ENCODE measurements around the gene PROX2.

The PROX2 gene

DNA sequence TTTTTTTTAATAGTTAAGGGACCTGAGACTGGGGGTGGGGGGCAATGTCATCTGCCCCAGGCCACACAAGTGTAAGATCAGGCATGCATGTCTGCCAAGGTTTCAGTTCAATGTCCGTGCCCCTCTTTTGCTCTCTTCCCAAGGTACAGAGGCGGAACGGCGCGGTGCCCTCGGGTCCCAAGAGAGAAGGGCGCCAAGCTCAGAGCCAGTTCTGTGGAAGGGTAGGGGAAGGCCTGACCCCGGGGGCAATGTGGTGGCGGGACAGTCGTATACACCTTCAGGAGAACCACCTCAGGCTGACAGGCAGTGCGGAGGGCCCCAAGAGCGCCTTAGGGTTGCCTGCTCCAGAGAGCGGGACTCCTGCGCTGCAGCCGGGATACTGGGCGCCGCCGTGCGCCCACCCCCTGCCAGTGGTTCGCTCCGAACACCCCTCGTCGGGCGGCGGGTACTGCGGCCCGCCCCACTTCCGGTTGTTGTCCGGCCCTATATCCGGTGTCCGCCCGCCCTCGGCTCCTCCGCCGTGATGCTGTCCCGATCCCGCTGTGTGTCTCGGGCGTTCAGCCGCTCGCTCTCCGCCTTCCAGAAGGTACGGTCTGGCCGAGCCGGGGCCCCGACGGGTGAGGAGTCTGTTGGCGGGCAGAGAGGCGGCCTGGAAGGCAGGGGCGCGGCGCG is 5.6 kb upstream of the PROX2 start, which contains the start of gene DLST:
TSS of gene DLST (plus strand) at position 486 of the 672 bp plus-strand sequence. CDS start at position 524, 38 bp downstream.
- peak; percentile 77 for DNase-seq (ENCODE audit: low read depth)

DNA sequence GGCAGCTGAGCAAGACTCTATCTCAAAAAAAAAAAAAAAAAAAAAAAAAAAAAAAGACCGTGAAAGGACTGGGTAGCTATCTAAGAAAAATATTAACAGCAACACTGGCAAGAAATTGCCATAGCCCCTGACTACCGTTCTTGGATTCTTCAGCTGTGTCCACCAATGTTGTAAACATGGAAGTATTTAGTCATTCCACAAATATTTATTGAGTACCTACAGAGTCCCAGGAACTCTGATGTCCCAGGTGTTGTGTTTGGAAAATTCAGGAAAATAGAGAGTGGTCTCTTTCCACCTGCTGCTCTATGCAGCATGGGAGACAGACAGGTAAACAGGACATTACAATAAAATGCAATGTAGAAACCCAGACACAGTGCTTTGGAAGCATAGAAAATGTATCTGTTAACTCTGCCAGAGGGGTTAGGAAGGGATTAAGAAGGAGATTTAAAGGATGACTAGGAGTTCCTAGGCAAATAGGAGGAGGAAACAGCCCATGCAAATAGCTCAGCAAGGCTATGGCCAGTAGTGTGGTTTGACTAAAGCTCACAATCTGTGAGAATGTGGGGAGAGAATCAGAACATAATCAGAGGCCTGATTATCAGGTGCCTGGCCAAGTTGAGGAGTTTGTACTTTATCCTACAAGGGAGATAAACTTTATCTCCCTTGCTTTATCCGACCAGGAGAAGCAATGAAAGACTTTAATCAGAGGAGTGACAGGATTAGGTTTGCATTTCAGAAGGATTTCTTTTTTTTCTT is 3.7 kb upstream of the PROX2 start:
- no peak for DNase-seq (ENCODE audit: low read depth)

DNA sequence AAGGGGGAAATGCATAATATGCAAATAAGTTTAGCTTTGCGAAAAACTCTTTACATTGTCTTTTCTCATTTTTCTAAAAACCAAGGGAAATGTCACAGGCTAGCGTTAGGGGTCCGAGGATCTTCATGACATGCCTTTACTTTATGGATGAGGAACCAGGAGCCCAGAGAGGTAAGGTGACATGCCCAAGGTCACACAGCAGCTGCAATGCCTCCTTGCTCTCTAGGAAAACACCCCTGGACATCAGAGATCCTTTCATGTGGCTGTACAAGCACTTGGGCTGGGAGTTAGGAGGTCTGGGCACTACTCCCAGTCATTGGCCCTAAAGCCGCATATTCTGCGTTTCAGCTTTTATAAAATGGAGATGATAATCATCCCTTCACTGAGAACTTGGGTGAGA is 741 bp downstream of the PROX2 start:
- DNase-seq (ENCODE audit: low read depth): no peak

DNA sequence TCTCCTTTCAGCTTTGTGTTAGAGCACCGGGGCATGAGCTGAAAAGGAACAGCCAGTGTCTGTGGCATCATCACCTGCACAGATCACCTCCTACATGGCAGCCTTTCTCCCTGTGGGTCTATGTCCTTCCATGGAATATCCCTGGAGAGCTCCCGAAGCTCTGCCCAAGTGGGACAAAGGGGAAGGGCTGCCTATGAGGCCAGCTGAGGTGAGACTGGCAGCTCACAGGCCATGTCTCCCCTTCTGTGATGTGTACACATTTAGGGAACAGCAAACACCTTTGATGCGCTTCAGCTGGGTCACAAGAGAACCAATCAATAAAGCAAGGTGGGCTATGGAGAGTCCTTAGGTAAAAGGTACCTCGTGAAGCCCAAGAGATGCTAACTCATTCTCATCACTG is 4.1 kb downstream of the PROX2 start:
- no peak for DNase-seq (ENCODE audit: low read depth)

DNA sequence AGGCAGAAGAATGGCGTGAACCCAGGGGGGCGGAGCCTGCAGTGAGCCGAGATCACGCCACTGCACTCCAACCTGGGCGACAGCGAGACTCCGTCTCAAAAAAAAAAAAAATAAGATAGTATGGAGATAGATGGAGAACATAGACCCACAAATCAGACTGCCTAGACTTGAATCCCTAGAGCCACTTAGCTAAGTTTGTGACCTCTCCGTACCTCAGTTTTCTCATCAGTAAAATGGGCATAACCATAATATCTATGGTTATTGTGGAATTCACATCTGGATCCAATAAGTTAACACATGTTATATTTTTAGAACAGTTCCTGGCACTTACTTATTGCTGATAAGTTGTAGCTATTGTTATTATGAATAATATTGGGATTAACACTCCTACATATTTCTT is 7.2 kb downstream of the PROX2 start:
- DNase-seq (ENCODE audit: low read depth): no peak

DNA sequence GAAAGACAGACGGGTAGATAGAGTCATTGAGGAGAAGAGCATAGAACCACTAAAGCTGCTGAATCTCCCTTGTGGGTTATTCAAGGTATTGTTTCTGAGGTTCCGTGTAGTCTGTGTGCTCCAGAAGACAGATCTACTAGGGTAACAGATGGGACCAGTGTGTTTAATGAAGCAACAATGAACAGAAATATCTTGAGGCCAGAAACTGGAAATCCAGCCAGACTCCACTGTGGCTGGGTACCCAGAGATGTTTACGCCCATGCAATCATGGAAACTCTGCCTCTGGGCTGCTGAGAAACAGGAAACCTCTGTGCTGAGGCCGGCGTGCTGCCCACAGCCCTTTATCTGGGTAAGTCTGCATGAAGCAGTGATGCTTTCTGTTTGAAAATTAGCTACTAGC is 8.3 kb downstream of the PROX2 start:
- DNase-seq (ENCODE audit: low read depth): peak; percentile 21

DNA sequence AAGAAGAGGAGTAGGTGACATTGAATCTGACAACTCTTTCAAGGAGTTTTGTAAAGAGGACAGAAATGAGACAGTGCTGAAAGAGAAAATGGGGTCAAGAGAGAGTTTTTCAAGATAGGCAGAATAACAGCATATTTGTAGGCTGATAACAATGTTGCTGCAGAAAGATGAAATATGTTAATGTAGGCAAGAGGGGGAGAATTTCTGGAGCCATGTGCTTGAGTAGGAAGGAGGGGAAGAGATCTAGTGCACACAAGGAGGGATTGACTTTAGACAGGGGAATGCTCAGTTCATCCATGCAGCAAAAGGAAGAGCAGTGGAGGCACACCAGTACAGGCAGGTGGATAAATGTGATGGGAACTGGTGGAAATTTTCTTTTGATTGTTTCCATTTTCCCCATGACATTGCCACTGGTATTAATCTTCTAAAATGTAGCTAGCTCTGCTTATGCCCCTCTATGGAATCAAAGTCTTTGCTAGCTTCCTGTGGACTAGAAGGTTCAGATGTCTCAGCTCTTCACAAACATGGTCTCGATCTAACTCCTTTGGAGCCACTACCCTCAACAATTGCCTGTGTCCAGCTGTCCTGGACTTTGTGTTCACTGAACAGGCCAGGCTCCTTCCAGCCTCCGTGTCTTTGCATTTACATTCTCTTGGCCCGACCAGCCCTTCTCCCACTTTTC is 9.1 kb downstream of the PROX2 start:
- no peak for DNase-seq (ENCODE audit: low read depth)

DNA sequence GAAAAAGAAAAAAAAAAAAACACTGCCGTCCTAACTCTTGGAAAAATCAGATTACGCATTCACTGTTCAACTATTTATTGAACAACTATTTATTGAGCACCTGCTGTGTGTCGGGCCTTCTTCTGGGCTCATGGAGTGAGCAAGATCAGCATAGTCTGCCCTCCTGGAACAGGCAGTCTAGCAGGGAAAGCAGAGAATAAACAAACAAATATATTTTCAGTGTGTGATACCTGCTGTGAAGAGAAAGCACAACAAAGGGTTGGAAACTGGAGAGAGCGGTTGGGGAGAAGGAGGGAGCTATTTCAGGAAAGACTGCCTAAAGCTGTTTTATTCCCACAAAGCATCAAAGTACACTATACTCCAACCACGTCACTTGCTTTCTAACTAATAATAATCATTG is 10.8 kb downstream of the PROX2 start:
- DNase-seq (ENCODE audit: low read depth): no peak

DNA sequence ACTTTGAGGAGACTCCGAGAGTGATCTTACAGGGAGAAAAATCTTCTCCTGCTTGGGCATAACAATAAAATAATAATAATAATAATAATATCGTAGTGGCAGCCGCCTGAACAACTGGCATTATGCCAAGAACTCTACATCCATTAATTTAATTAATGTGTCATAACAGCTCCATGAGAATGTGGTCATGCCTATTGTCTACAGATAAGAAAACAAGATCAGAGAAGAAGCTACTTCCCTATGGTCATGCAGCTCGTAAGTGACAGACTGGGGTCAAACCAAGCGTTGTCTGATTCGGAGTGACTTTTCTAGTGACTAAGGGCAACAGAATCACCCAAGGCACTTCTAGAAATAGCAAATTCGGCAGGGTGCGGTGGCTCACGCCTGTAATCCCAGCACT is 11.7 kb downstream of the PROX2 start:
- no peak for DNase-seq (ENCODE audit: low read depth)

DNA sequence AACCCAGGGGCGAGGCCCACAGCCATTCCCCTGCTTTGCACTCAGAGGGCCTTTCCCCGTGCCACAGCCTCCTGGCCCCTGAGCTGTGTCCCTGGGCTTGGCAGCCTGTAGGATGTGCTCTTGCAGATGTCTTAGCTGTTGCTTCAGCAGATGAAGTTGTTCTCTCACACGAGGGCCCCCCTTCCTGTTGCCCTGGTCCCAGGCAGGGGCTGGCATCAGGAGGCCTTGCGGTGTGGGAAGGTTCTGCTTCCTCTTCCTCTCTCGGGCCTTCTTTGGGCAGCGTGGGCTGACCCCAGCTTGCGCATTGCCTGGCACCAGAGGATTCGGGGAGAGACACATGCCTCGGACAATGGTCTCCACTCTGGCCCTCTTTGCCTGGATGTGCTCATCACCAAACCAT is 12.7 kb downstream of the PROX2 start:
- DNase-seq (ENCODE audit: low read depth): no peak

DNA sequence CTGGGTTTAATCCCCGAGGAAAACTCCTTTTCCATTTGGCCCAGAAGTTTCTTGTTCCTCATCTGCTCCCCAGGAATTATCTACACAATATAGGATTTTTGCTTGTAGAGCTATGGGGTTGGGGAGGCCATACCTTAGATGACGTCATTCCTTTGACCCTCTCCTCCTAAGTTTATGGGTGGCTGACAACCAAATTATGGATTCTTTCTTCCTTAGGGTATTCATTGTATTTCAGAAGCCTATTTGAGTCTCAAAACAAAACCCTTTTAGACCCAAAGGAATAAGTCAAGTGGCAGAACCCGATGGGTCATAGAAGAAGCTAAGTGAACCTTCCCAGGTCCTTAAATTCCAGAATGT is 14.2 kb downstream of the PROX2 start:
- no peak for DNase-seq (ENCODE audit: low read depth)

DNA sequence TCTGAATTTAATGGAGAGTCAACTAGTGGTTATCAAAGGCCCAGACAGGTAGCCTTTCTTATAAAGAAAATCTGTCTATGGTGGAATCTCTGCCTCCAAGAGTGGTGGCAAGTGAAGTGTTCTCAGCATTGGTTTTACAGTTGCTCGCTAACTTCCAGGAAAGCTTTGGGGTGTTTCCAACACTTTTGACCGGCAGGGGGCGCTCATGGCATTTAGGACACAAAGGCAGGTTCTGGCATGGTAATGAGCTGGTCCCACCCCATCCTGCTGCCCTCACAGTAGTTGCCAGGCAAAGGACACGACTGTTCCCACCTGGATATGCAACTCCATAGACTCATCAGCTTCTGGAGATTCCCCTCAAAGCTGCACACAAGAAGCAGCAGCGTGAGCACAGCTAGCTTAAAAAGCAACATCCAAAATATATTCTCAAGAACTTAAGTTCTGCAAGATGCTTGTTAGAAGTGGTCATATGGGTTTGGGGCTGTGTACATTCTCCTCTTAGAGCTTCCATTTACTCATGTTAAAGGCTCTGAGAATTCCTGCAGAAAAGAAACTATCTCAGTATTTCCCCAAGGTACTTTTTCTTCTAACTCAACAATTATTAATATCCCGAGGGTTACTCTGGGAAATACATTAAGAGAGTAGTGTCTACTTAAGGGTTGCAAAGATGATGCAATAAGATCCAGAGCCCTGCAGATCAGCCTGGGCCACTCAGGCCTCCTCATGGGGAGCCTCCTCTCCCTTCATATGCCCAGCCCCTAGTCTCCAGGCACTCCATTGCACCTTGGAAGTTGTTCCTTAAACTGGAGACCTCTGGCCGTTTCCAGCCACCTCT is 14.8 kb downstream of the PROX2 start:
- DNase-seq (ENCODE audit: low read depth): peak; percentile 72

DNA sequence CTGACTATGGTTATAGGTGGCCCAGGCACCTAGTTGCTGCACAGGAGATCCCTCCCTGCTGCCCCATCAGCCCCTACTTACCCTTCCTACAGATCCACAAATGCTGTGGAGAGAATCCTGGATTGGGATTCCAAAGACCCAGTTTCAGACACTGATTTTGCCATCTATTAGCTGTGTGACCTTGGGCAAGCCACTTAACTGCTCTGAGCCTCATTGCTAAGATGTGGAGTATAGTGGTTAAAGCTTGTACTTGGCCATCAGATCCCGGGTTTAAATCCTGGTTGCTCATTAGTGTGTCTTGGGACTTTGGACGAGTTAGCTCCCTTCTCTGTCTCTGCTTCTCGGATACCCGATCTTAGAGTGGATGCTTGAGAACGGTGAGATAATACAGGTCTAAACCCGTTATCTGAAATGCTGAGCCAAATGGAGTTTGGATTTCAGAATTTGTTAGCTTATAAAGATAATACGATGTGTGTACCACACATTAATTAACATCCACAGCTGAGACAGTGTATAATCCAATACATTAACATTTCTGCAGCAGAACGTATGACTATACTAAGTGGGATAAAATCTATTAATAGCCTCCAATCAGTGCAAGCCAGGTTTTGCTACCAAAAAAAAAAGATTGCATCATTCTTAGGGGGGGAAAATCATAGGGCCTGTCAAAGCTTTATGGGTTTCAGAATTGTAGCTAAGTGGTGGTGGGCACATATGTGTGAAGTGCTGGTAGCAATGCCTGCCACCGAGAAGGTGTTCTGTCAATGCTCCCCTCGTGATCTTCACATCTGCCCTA is 16.0 kb downstream of the PROX2 start:
- no peak for DNase-seq (ENCODE audit: low read depth)

DNA sequence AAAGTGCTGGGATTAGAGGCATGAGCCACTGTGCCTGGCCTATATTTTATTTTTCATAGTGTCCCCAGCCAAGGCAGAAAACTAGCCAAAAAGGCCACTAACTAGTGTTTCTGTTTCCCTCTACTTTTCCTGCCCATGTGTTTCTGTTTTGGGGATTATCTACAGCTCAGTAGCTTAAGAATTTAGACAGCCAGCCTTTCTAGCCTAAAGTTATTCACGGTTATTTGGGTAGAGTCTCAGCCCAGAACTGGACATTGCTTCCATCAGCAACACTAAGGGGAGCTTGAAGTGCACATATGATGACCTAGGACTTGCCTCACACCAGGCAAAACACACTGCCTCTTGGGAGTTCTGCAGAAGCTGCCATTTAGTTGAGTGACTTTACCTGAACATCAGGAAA is 17.9 kb downstream of the PROX2 start:
- DNase-seq (ENCODE audit: low read depth): no peak

DNA sequence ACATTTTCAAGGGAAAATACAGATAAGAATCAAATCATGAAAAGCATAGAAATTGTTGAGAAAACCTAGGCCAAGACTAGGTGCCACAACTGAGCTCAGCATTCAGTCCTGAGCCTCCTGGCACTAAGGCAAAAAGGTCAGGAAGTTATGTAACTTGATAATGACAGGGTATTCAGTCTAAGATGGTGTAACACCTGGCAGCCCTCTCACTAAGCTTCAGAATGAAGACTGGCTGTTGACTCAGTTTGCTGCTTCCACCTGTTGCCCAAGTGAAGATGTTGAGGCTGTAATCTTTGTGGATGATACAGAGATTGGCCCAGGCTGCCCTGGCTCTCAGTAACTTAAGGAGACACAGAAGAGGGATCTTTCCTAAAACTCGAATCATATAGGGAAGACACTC is 19.6 kb downstream of the PROX2 start:
- DNase-seq (ENCODE audit: low read depth): no peak

DNA sequence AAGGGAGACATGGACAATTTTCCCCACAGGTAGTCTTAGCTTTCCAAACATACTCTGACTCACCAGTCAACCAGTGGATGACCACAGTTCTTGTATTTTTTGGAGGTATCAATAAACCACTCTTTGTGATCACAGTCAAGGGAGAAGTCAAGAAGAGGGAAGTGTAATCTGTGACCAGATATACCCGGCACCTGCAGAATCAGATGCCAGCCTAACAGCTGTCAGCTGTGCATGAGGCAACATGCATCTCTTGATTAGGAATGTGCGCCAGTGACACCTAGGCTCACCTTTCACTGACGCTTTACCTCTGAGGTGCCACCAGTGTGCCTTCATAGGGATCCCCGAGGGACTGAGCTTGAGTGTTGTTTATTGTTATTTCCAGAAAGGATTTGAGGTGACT is 20.0 kb downstream of the PROX2 start:
- DNase-seq (ENCODE audit: low read depth): no peak

DNA sequence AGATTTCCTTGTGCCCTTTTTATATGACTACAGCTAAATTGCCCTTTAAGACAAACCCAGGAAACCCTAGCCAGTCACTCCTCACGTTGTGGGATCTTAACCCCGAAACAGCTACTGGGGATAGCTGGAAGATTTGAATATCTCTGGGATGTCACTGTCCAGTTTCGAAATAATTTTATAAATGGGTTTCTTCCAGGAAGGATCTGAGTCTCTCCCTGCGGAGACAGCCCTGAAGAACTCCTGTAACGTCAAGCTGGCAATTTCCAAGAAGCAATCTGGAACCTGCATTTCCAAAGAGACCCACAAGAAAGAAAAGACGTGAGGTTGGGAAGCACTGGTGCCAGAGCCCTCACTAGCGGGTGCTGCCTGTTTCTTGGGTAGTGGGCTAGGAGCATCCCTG is 20.9 kb downstream of the PROX2 start:
- DNase-seq (ENCODE audit: low read depth): no peak

DNA sequence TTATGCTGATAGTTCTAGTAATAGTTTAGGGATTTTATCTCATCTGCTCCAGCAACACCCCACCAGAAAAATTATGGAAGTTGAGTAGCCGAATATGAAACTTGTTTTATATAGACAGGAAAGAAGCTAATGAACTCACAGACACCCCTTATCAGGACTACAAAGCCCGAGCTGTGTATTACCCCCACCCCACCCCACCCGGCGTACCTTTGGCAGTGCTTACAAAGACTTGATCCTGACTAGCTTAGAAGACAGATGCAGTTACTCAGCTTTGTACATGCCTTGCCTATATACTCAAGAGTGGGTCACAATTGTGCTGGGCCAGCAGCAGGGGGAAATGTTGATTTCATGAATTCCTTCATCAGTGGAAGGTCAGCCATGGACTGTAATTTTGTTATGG is 22.4 kb downstream of the PROX2 start:
- DNase-seq (ENCODE audit: low read depth): no peak

DNA sequence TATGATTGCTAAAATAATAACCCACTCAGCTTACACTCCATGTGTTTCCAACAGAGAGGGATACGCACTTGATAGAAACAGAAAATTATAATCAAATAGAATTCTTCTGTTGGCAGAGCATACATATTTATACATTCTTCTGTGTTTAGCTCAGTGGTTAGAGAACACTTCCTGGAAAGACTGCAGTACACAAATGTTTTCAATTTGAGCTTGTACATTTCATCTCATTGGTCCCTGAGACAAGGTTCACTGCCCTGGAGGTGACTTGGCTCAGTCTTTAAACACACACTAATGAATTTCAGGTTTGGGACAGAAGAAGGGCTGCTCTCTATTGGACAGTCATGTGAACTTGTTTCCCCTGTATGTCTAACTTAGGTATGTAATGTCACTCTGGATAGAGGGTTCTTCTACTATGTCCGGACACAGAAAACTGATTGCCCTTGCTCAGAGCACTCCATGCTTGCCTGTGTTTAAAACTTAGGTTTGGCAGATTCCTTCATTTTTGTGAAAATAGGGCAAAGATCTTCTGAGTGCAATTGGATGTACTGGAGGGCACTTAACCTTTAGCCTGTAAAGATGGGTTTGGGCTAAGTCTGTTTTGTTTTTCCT is 22.9 kb downstream of the PROX2 start:
- no peak for DNase-seq (ENCODE audit: low read depth)

DNA sequence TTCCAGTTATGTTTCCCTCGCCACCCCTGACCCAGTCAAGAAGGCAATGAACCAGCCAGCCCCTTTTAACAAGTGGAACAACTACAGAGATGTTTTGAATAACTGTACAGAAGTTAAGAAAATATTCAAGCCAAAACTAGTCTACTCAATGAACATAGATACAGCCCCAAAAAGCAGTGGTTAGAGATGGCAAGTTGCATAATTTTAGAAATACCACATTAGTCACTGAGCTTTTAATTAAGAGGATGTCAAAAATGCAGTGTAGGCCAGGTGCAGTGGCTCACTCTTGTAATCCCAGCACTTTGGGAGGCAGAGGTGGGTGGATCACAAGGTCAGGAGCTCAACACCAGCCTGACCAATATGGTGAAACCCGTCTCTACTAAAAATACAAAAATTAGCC is 27.2 kb downstream of the PROX2 start:
- no peak for DNase-seq (ENCODE audit: low read depth)

DNA sequence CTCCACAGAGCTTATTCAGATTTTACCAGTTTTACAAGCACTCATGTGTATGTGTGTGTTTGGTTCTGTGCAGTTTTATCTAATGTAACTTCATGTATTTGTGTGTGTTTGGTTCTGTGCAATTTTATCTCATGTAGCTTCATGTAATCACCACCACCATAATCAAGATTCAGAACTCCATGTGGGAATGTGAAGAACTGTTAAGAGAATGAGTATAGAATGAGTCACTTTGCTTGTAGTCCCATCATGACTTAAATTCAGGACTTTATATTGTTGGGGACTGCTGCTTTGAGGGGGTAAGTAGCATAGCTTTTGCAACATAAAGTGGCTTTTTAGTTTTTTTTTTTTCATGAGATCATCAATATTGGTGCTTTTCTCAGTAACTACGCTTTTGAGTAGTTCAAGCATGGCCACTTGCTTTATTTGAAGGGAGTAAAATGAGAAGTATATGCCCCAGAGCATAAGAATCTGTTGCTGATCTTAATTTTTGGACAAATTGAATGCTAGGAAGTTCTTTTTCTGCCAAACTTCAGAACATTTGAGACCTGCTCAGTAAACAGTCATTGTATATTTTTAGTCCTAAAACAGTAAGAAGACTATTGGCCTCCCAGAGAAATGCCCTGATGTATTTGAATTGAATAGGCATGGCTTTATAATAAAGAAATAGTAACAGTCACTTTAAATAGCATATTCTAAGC is 28.8 kb downstream of the PROX2 start:
- no peak for DNase-seq (ENCODE audit: low read depth)
